ENCODE results near the gene CTNNAL1. TPM values are rescaled to one million over a fixed set of nuclear protein-coding genes. Genes with fewer than 3 reads are reported as not detected.
A peak's percentile ranks its signal among the peaks of the same experiment; 100 is the strongest.

Gene CTNNAL1
- total and polyA plus RNA-seq, 9 of the 15 experiments (the other 6 are each of a cell fraction or from before 2014, with no cell fraction given), result 23.2 to 78.0 (median 46.7) TPM

GRCh38 chr9:109012876-109013678 lies at the start of gene CTNNAL1 (continued):
- TF ChIP-seq CCNT2 (IDR thresholded peaks at IDR 0.05; ENCODE audit: borderline replicate concordance, extremely low read depth, insufficient read length, low read depth, low read length), result peak; percentile 20
- TF ChIP-seq BMI1 (IDR thresholded peaks at IDR 0.05; ENCODE audit: low read length), result no peak
- TF ChIP-seq TAF1 (IDR thresholded peaks at IDR 0.05; ENCODE audit: control insufficient read depth, extremely low read depth, insufficient read depth, low read length, severe bottlenecking), result peak; percentile 64
- TF ChIP-seq, protein P1, sequence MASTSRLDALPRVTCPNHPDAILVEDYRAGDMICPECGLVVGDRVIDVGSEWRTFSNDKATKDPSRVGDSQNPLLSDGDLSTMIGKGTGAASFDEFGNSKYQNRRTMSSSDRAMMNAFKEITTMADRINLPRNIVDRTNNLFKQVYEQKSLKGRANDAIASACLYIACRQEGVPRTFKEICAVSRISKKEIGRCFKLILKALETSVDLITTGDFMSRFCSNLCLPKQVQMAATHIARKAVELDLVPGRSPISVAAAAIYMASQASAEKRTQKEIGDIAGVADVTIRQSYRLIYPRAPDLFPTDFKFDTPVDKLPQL (IDR thresholded peaks at IDR 0.05; ENCODE audit: extremely low read depth, insufficient read length), result no peak
- TF ChIP-seq BRD4 (IDR thresholded peaks at IDR 0.05), result no peak
- TF ChIP-seq, protein P2, sequence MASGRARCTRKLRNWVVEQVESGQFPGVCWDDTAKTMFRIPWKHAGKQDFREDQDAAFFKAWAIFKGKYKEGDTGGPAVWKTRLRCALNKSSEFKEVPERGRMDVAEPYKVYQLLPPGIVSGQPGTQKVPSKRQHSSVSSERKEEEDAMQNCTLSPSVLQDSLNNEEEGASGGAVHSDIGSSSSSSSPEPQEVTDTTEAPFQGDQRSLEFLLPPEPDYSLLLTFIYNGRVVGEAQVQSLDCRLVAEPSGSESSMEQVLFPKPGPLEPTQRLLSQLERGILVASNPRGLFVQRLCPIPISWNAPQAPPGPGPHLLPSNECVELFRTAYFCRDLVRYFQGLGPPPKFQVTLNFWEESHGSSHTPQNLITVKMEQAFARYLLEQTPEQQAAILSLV (tag; IDR thresholded peaks at IDR 0.05), result no peak
- TF ChIP-seq MCM2 (IDR thresholded peaks at IDR 0.05; ENCODE audit: low read depth), result no peak
- TF ChIP-seq KDM2B (CRISPR knock-in tag; IDR thresholded peaks at IDR 0.05), result peak; percentile 4; the same call in 1 of the 2 replicates
- TF ChIP-seq MCM7 (IDR thresholded peaks at IDR 0.05), result no peak
- peak; percentile 93 for TF ChIP-seq ZFX (CRISPR knock-in tag; IDR thresholded peaks at IDR 0.05)
- TF ChIP-seq SMAD1 (IDR thresholded peaks at IDR 0.05; ENCODE audit: low read depth, low read length, partially characterized antibody), result peak; percentile 21
- peak; percentile 77; the same call in 1 of the 2 replicates for TF ChIP-seq POLR2AphosphoS5 (IDR thresholded peaks at IDR 0.05; ENCODE audit: control insufficient read depth, insufficient read depth, low read depth, low read length)
- no peak for TF ChIP-seq ZFP30 (CRISPR knock-in tag; IDR thresholded peaks at IDR 0.05; ENCODE audit: borderline replicate concordance)
- no peak for TF ChIP-seq CBFB (CRISPR knock-in tag; IDR thresholded peaks at IDR 0.05)
- peak; percentile 75; the same call in 1 of the 2 replicates for TF ChIP-seq RB1 (IDR thresholded peaks at IDR 0.05; ENCODE audit: low read depth)
- TF ChIP-seq MNT (conservative IDR thresholded peaks at IDR 0.05), result 0 out of 4 replicates have a peak, but pooled peaks have one; percentile 6 to 44
- TF ChIP-seq, protein P3, sequence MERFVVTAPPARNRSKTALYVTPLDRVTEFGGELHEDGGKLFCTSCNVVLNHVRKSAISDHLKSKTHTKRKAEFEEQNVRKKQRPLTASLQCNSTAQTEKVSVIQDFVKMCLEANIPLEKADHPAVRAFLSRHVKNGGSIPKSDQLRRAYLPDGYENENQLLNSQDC (CRISPR knock-in tag; IDR thresholded peaks at IDR 0.05), result peak; percentile 81
- peak; percentile 78 for TF ChIP-seq CHD1 (IDR thresholded peaks at IDR 0.05; ENCODE audit: low read length)
- peak; percentile 90; the same call in 1 of the 2 replicates for TF ChIP-seq THAP12 (CRISPR knock-in tag; IDR thresholded peaks at IDR 0.05)
- peak; percentile 77 for TF ChIP-seq CXXC5 (CRISPR knock-in tag; IDR thresholded peaks at IDR 0.05)
- peak; percentile 46 for TF ChIP-seq PCBP1 (IDR thresholded peaks at IDR 0.05; ENCODE audit: low read depth, low read length, poor library complexity, severe bottlenecking)
- no peak for TF ChIP-seq ZNF444 (CRISPR knock-in tag; IDR thresholded peaks at IDR 0.05)
